GM19395 (cell line): ENCODE results near the gene RANBP10.

Source experiments
- ATAC-seq: cut with Tn5 transposase; IDR thresholded peaks from one replicate; pipeline ENCODE4 v1.9.1; 2021; ENCODE audit warnings: mild to moderate bottlenecking, moderate library complexity; ENCODE audit not compliant: unreplicated experiment

RANBP10 gene

GRCh38 chr16:67679935-67680897, 126.1 kb downstream of the RANBP10 start:
- ATAC-seq = no peak

- ATAC-seq = no peak
Observed at GRCh38 chr16:67678354-67679023, 127.9 kb downstream of the RANBP10 start.

GRCh38 chr16:67677712-67678111, 128.6 kb downstream of the RANBP10 start:
- ATAC-seq = no peak

- no peak for ATAC-seq
Observed at GRCh38 chr16:67676939-67677338, 129.4 kb downstream of the RANBP10 start.

- no peak for ATAC-seq
Observed at GRCh38 chr16:67676516-67676915, 129.8 kb downstream of the RANBP10 start.

- no peak for ATAC-seq
Observed at GRCh38 chr16:67675999-67676398, 130.4 kb downstream of the RANBP10 start.

- ATAC-seq = no peak
Observed at GRCh38 chr16:67675579-67675935, 130.8 kb downstream of the RANBP10 start.

- no peak for ATAC-seq
Observed at GRCh38 chr16:67674851-67675578, 131.3 kb downstream of the RANBP10 start.

GRCh38 chr16:67673712-67674580, 132.4 kb downstream of the RANBP10 start:
- no peak for ATAC-seq
